GM23338 (cell line): ENCODE measurements around the gene ANAPC2. TPM values are rescaled to one million over a fixed set of nuclear protein-coding genes. Genes with fewer than 3 reads are reported as not detected.

ENCODE experiments used
- ATAC-seq: fragments of 200-7000 bp; cut with Tn5 transposase; 3 replicates; pipeline ENCODE4 v1.9.1; 2020
- DNase-seq: peaks from one replicate; pipeline ENCODE4 v3.0.0-alpha.2; 2015; ENCODE audit warnings: low spot score
- H2AFZ ChIP-seq: fragments of 200-600 bp; sonication (generic); 2 replicates; pipeline ENCODE4 v1.8.0; 2016; ENCODE audit warnings: antibody characterized with exemption, mild to moderate bottlenecking, moderate library complexity
- H3F3A ChIP-seq: fragments of 200-600 bp; sonication (generic); replicated peaks from 2 replicates; pipeline ENCODE4 v1.8.0; 2017; ENCODE audit warnings: antibody characterized with exemption, mixed run types, low read depth
- H3K27ac ChIP-seq: fragments of 200-600 bp; sonication (generic); 2 replicates; pipeline ENCODE4 v1.6.1; 2016; ENCODE audit warnings: low read depth
- H3K27me3 ChIP-seq: fragments of 200-600 bp; sonication (generic); 2 replicates; pipeline ENCODE4 v1.8.0; 2016; ENCODE audit warnings: mild to moderate bottlenecking, mixed run types, moderate library complexity; ENCODE audit not compliant: insufficient read depth
- H3K36me3 ChIP-seq: fragments of 200-600 bp; sonication (generic); 2 replicates; pipeline ENCODE4 v1.8.0; 2016; ENCODE audit warnings: mild to moderate bottlenecking; ENCODE audit not compliant: insufficient read depth
- H3K4me1 ChIP-seq: fragments of 200-600 bp; sonication (generic); 2 replicates; pipeline ENCODE4 v1.8.0; 2016; ENCODE audit warnings: mild to moderate bottlenecking, moderate library complexity; ENCODE audit not compliant: insufficient read depth
- H3K4me2 ChIP-seq: fragments of 200-600 bp; sonication (generic); 2 replicates; pipeline ENCODE4 v1.7.1; 2017; ENCODE audit warnings: mixed run types
- H3K4me3 ChIP-seq: fragments of 200-600 bp; sonication (generic); 2 replicates; pipeline ENCODE4 v1.6.1; 2016; ENCODE audit warnings: mixed run types
- H3K79me2 ChIP-seq: fragments of 200-600 bp; sonication (generic); replicated peaks from 2 replicates; pipeline ENCODE4 v1.8.0; 2017; ENCODE audit warnings: mild to moderate bottlenecking; ENCODE audit not compliant: insufficient read depth
- H3K9me2 ChIP-seq: fragments of 200-600 bp; sonication (generic); 2 replicates; pipeline ENCODE4 v1.8.0; 2017; ENCODE audit not compliant: insufficient read depth
- H4K20me1 ChIP-seq: fragments of 200-600 bp; sonication (generic); replicated peaks from 2 replicates; pipeline ENCODE4 v1.8.0; 2017; ENCODE audit warnings: mild to moderate bottlenecking; ENCODE audit not compliant: insufficient read depth
- H3K27ac Mint-ChIP-seq: 2 replicates; pipeline ENCODE4 v1.8.0; 2020; ENCODE audit warnings: inconsistent platforms, mild to moderate bottlenecking, moderate library complexity, mixed read lengths
- H3K27me3 Mint-ChIP-seq: 3 replicates; pipeline ENCODE4 v1.8.0; 2022; ENCODE audit warnings: low read depth, mild to moderate bottlenecking, moderate library complexity, mixed read lengths, inconsistent platforms; ENCODE audit not compliant: insufficient read depth, poor library complexity
- H3K36me3 Mint-ChIP-seq: 3 replicates; pipeline ENCODE4 v1.8.0; 2021; ENCODE audit warnings: low read depth, mild to moderate bottlenecking, inconsistent platforms, moderate library complexity, mixed read lengths
- H3K4me1 Mint-ChIP-seq: 3 replicates; pipeline ENCODE4 v1.8.0; 2020; ENCODE audit warnings: mild to moderate bottlenecking, inconsistent platforms, mixed read lengths
- H3K4me3 Mint-ChIP-seq: 3 replicates; pipeline ENCODE4 v1.8.0; 2021; ENCODE audit warnings: moderate library complexity, mild to moderate bottlenecking, inconsistent platforms, mixed read lengths
- H3K9me3 Mint-ChIP-seq: 3 replicates; pipeline ENCODE4 v1.8.0; 2020; ENCODE audit warnings: moderate library complexity, mild to moderate bottlenecking, inconsistent platforms, mixed read lengths
- CREB1 ChIP-seq: fragments of 250-450 bp; sonication (Bioruptor Pico); IDR thresholded peaks from 2 replicates; pipeline ENCODE4 v1.5.0; 2020; ENCODE audit warnings: low read depth, mild to moderate bottlenecking, moderate library complexity
- EZH2 ChIP-seq: fragments of 200-600 bp; sonication (generic); IDR thresholded peaks from one replicate; pipeline ENCODE4 v1.8.0; 2017; ENCODE audit warnings: antibody characterized with exemption, mild to moderate bottlenecking, low read depth; ENCODE audit not compliant: unreplicated experiment
- EZH2phosphoT487 ChIP-seq: fragments of 200-600 bp; sonication (generic); IDR thresholded peaks from one replicate; pipeline ENCODE4 v1.8.1; 2018; ENCODE audit warnings: antibody characterized with exemption; ENCODE audit not compliant: unreplicated experiment
- JUNB ChIP-seq: IDR thresholded peaks from one replicate; pipeline ENCODE4 v1.6.1; 2016; ENCODE audit warnings: antibody characterized with exemption; ENCODE audit not compliant: unreplicated experiment
- NANOG ChIP-seq: IDR thresholded peaks from 2 replicates; pipeline ENCODE4 v1.6.1; 2016; ENCODE audit warnings: antibody characterized with exemption, borderline replicate concordance
- POLR2AphosphoS5 ChIP-seq: IDR thresholded peaks from 2 replicates; pipeline ENCODE4 v1.6.1; 2016; ENCODE audit warnings: antibody characterized with exemption, low read depth
- REST ChIP-seq: IDR thresholded peaks from one replicate; pipeline ENCODE4 v1.6.1; 2018; ENCODE audit warnings: antibody characterized with exemption; ENCODE audit not compliant: unreplicated experiment
- STAT1 ChIP-seq: IDR thresholded peaks from one replicate; pipeline ENCODE4 v1.6.1; 2016; ENCODE audit warnings: antibody characterized with exemption; ENCODE audit not compliant: unreplicated experiment
- ZNF114 ChIP-seq: fragments of 250-450 bp; sonication (Bioruptor Pico); IDR thresholded peaks from 2 replicates; pipeline ENCODE4 v1.5.0; 2020; ENCODE audit warnings: mild to moderate bottlenecking, moderate library complexity
- ZNF331 ChIP-seq: fragments of 250-450 bp; sonication (Bioruptor Pico); IDR thresholded peaks from 2 replicates; pipeline ENCODE4 v1.5.0; 2020; ENCODE audit warnings: low read depth, mild to moderate bottlenecking, moderate library complexity
- polyA plus RNA-seq: library from polyadenylated mRNA; unstranded; fragments of >200 nt; fragmentation: Nextera tagmentation; extraction: Ambion mirVana; gene quantifications from 2 replicates; pipeline ENCODE4 v1.2.1, GENCODE V29; 2016
- total RNA-seq: library from RNA; depleted of rRNA; stranded (reverse); fragments of >200 nt; shearing (Covaris generic); gene quantifications from 2 replicates; pipeline ENCODE4 v1.2.3, GENCODE V29; 2014
- TF ChIP-seq, protein P1 (sequence below): IDR thresholded peaks from 2 replicates; pipeline ENCODE4 v1.6.1; 2016; ENCODE audit warnings: antibody characterized with exemption

Gene ANAPC2
- total and polyA plus RNA-seq, 2 experiments from 2014 or later: 16.4 to 42.9 TPM

- Mint-ChIP-seq H3K4me1 (peaks cover 7% of the 10 kb centered on the region; the same call in 2 of the 3 replicates), H3K36me3 (no peaks in the 10 kb centered on the region; the same call in 1 of the 3 replicates), H3K4me3 (peak overlapping the region; percentile 39; the same call in 1 of the 3 replicates), H3K27ac (no peak overlapping the region), H3K9me3 (no peaks in the 10 kb centered on the region), H3K27me3 (no peaks in the 10 kb centered on the region)
- Histone ChIP-seq H3K27me3 (peaks cover 3% of the 10 kb centered on the region; the same call in 1 of the 2 replicates), H3K9me2 (no peaks in the 10 kb centered on the region), H3K79me2 (no peaks in the 10 kb centered on the region), H3F3A (0 out of 2 replicates have a peak, but pooled peaks cover 3% of the 10 kb centered on the region), H3K36me3 (no peaks in the 10 kb centered on the region), H3K4me3 (no peak overlapping the region), H3K4me2 (0 out of 2 replicates have a peak overlapping the region, but pooled peaks have one; percentile 38), H3K27ac (0 out of 2 replicates have a peak overlapping the region, but pooled peaks have one; percentile 32), H2AFZ (no peak overlapping the region), H4K20me1 (no peaks in the 10 kb centered on the region; the same call in 1 of the 2 replicates), H3K4me1 (0 out of 2 replicates have a peak, but pooled peaks cover 3% of the 10 kb centered on the region)
- TF ChIP-seq EZH2 (no peak), POLR2AphosphoS5 (peak; percentile 30; the same call in 1 of the 2 replicates), ZNF114 (no peak), REST (no peak), NANOG (no peak)
- TF ChIP-seq, protein P1, sequence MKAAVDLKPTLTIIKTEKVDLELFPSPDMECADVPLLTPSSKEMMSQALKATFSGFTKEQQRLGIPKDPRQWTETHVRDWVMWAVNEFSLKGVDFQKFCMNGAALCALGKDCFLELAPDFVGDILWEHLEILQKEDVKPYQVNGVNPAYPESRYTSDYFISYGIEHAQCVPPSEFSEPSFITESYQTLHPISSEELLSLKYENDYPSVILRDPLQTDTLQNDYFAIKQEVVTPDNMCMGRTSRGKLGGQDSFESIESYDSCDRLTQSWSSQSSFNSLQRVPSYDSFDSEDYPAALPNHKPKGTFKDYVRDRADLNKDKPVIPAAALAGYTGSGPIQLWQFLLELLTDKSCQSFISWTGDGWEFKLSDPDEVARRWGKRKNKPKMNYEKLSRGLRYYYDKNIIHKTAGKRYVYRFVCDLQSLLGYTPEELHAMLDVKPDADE: no peak
- ATAC-seq (peak; percentile 66), DNase-seq (peak; percentile 89)
Measured at GRCh38 chr9:137217276-137218211, 29.2 kb upstream of the ANAPC2 start.

- H3K27me3 Mint-ChIP-seq: no peaks in the 10 kb centered on the region
- Histone ChIP-seq H3K4me3 (no peak overlapping the region), H3K36me3 (no peaks in the 10 kb centered on the region), H3F3A (0 out of 2 replicates have a peak, but pooled peaks cover 3% of the 10 kb centered on the region), H3K79me2 (no peaks in the 10 kb centered on the region), H3K27me3 (no peaks in the 10 kb centered on the region), H3K9me2 (no peaks in the 10 kb centered on the region), H3K4me2 (no peak overlapping the region), H2AFZ (no peak overlapping the region), H4K20me1 (no peaks in the 10 kb centered on the region; the same call in 1 of the 2 replicates), H3K27ac (no peak overlapping the region), H3K4me1 (0 out of 2 replicates have a peak, but pooled peaks cover 3% of the 10 kb centered on the region)
- DNase-seq (no peak), ATAC-seq (no peak)
- peaks cover 7% of the 10 kb centered on the region; the same call in 2 of the 3 replicates for H3K4me1 Mint-ChIP-seq
- no peaks in the 10 kb centered on the region for H3K9me3 Mint-ChIP-seq
- H3K4me3 Mint-ChIP-seq: no peak overlapping the region
- no peaks in the 10 kb centered on the region; the same call in 1 of the 3 replicates for H3K36me3 Mint-ChIP-seq
- no peak overlapping the region for H3K27ac Mint-ChIP-seq
- TF ChIP-seq JUNB (no peak), EZH2phosphoT487 (no peak), ZNF331 (CRISPR knock-in tag) (no peak), POLR2AphosphoS5 (no peak), STAT1 (no peak), CREB1 (CRISPR knock-in tag) (no peak)
Measured at GRCh38 chr9:137216188-137216965, 28.0 kb upstream of the ANAPC2 start.
